GM19455 (cell line): ENCODE measurements around the gene ZNF526.

ENCODE experiments used
- ATAC-seq: cut with Tn5 transposase; IDR thresholded peaks from one replicate; pipeline ENCODE4 v1.9.1; 2021; ENCODE audit not compliant: unreplicated experiment

ZNF526 gene, protein sequence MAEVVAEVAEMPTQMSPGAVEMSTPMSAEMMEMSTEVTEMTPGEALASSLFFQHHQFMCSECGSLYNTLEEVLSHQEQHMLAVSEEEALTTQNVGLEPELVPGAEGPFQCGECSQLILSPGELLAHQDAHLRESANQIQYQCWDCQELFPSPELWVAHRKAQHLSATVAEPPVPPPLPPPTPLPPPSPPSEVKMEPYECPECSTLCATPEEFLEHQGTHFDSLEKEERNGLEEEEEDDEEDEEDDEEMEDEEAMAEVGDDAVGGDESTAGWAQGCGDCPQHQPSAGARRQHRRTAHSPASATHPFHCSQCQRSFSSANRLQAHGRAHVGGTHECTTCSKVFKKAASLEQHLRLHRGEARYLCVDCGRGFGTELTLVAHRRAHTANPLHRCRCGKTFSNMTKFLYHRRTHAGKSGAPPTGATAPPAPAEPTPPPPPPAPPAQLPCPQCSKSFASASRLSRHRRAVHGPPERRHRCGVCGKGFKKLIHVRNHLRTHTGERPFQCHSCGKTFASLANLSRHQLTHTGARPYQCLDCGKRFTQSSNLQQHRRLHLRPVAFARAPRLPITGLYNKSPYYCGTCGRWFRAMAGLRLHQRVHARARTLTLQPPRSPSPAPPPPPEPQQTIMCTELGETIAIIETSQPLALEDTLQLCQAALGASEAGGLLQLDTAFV

DNA sequence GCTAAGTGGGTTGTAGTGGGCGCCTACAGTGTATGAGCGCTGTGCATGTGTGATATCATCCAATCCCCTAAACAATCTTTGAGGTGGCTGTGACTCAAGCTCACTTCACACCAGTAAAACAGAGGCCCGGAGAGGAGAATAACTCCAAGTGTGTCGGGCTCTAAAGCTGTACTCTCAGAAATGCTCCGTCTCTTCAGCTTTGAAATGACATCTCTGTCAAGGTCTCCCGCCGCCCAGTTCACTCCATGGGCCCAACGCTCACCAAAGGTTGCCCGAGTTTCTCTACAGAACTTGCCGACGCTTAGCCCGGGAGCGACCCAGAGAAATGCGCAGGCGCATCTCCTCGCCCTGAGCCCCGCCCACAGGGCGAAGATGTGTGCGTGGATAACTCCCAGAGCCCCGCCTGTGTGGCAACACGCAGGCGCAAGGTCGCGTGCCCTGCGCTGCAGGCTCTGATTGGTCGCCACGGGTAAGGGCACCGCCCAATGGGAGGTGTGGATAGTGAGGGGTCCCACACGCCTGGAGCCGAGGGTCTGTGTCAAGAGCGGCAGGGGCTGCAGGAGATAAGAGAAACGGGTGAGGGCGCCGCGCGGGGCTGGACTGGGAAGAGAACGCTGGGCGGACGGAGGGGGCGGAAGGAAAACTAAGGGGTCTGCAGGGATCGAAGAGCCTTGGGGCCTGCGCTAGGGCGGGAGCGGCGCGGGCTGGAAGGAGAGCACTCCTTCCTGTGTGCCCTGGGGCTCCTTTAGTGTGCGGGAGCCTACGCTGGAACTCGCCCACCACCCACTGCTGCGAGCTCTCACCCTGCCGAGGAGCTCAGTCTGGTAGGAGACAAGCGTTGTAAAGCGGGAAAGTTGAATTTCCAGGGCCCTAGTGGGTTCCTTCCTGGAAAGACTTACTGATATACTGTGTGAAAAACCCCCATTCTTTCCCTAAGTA, at the start of gene ZNF526:
Gene ZNF526 (plus strand): TSS at position 501 of the 939 bp plus-strand sequence. CDS start 4,092 bp downstream, outside the sequence.
- ATAC-seq, result peak; percentile 42

DNA sequence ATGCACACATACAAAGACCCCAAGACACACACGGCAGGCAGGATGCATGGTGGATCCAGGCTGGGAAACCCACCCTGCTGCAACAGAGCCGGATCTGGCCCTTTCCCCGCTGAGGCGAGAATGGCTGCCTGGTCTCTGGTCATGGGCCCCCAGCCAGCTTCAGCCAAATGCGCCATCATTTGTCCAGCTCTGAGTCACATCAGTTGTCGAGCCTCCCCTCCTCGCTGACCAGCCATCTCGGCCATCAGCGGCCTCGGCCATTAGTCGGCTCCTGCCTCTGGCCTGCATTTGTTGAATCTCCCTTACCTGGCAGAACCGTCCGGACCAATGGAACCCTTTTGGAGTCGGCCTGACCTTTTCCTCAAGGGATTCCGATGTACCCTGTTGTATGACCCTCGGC, 49.4 kb upstream of the ZNF526 start:
- ATAC-seq, result no peak

DNA sequence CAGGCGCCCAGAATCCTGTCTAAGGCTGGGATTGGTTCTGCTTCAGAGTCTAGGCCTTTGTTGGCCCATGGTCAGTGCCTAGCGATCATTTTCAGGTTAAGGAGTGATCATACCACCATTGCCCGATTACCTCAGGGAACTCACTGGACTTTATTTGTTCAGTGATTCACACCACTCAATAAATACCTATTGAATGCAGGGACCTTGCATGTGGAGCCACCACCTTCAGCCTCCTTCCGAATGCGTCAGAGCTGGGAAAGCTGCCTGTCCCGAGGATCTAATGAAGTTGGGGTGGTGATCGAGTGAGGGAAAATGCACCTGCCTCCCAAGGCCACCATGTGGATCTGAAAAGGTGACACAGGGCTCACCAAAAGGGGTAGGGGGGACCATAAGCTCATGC, 47.9 kb upstream of the ZNF526 start:
- ATAC-seq, result no peak

DNA sequence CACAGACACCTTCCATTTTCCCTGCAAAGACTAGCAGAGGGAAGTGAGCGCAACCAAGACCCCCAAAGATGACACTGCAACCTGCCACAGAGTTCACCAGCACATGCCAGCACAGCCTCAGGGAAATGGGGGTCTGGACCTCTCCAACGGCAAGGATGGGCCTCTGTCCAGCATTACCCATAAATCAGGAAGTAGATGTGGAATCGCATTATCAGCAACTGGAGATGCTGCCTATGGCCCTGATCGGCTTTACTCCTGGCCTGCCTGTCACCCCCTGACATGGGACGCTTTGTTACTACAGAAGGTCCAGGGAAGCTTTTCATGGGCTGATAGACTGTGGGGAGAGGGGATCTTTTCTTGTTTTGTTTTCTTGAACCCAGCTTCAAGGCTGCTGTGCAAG, 46.4 kb upstream of the ZNF526 start:
- ATAC-seq, result no peak

DNA sequence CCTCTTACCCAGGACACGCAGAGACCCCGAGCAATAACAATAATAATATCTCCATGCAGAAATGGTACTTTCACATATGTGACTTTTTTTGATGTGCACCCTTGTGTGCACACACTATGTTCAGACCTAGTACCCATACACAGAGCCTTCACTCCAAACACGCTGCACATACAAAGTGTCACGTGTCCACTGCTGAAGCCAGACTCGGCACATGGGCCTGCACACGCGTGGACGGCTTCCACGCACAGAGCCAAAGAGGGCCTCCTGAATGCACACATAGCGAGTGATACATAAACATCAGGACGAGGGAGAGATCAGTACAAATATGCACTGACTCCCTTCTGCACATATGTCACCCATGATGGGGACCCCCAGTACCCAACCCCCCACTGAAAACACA, 45.9 kb upstream of the ZNF526 start:
- no peak for ATAC-seq

DNA sequence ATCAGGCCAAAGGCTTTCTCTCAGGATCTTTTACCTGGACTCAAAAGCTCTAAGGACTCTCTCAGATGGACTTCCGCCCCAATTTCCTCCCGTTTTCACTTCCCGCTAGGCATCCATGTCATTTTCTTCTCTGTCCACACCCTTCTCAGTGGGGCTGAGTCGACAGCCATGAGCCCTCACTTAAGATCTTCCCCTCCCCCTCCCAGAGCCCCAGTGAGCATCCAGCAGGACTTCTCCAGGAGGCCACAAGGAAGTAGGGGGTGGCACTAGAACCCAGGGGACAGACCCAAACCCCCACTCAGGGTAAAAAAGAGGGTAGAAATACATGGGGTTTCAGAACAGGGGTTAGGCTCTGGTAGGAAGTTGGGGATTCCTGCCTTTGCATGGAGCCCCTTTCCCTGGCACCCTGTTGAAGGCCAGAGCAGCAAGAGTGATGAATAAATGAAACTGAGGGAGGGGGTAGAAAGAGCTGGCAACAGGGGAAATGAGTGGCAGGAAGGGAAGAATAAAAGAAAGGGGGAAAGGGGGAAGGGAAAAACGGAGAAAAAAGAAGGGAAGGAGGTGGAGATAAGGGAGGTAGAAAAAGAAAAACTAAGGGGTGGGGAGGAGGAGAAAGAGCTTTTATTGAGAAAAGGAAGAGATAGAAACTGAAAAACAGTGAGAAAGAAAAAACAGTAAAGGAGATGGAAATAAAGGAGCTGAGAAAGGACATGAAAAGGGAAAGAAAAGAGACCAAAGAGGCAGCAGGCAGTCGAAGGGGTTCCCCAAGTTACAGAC, 45.0 kb upstream of the ZNF526 start:
- no peak for ATAC-seq

DNA sequence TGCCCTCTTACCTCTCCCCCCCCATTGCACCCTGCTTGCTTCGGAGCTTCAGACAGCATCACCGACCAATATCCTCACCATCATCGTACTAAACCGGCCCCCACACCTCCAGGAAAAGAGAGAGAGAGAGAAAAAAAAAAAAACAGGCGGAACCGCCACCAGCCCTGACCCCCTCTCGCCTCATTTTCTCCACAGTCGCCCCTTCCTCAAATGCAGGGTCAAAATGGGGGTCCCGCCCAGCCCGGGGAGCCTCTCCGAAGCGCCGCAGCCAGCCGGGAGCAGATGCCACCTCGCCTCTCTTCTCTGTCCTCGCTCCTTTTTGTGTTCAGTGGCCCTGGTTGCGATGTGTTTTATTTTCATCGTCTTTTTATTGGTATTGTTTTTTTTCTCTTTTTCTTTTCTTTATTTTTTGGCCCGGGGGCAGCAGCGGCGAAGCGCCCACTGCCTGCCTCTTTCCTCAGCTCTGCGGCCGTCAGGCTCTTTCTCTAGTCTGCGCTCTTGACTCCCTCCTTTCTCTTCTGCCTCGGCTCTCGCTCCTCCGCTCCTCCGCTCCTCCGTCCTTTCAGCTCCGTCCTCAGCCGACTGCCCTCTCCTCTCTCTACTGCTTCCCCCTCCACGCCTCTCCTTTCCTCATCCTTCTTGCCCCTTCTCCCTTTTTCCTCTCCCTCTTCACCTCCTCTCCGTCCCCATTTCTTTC, 44.0 kb upstream of the ZNF526 start:
- ATAC-seq, result no peak

DNA sequence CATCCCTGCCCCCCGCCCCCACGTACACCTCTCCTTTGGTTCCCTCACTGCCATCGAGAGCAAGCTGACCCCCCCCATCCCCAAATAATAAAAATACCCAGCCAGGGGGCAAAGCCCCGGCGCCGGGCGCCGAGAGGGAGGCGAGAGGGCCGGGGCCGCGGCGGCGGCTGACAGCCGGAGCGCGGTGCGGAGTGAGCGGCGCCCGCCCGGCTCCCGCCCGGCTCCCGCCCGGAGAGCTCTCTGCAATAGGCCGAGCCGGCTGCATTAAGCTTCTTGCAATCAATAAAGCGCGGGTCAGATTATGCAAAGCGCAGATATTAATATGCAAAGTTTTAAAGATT, 43.5 kb upstream of the ZNF526 start:
- no peak for ATAC-seq

DNA sequence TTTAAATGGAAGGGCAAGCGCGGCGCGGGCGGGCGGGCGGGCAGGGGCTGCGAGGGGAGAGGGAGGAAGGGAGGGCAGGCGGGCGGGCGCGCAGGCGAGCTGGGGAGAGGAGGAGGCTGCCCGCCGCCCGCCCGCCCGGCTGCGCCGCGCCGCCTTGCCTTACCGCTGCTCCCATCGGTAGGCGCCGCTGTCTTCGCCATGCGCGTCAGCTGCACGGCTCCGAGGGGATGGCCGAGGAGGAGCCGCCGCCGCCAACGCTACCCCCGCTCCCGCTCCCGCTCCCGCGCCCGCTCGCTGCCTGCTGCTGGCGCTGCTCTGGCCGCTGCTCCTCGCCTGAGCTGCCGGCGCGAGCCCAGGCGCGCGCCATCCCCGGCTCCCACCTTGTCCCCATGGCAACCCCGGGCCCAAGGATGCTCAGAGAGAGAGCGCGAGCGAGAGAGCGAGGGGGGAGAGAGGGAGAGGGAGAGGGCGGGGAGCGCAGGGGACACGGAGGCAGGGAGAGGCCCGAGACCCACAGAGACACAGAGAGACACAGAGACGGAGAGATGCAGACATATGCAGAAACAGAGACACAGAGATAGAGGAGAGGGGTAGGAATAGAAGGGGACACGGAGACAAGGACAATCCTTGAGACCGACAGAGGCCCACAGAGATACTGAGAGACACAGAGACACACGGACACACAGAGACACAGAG, 43.0 kb upstream of the ZNF526 start:
- no peak for ATAC-seq

DNA sequence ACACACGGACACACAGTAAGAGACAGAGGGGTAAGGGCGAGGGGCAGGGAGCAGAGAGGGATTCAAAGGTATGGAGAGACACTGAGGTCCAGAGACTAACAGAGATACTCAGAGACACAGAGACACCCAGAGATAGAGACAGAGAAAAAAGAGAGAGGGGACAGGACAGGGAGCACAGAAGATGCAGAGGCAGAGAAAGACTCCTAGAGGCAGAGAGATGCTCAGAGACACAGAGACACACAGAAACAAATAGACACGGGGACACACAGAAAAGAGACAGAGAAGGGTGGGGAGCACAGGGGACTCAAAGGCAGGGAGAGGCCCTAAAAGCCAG, 42.5 kb upstream of the ZNF526 start:
- ATAC-seq, result no peak

DNA sequence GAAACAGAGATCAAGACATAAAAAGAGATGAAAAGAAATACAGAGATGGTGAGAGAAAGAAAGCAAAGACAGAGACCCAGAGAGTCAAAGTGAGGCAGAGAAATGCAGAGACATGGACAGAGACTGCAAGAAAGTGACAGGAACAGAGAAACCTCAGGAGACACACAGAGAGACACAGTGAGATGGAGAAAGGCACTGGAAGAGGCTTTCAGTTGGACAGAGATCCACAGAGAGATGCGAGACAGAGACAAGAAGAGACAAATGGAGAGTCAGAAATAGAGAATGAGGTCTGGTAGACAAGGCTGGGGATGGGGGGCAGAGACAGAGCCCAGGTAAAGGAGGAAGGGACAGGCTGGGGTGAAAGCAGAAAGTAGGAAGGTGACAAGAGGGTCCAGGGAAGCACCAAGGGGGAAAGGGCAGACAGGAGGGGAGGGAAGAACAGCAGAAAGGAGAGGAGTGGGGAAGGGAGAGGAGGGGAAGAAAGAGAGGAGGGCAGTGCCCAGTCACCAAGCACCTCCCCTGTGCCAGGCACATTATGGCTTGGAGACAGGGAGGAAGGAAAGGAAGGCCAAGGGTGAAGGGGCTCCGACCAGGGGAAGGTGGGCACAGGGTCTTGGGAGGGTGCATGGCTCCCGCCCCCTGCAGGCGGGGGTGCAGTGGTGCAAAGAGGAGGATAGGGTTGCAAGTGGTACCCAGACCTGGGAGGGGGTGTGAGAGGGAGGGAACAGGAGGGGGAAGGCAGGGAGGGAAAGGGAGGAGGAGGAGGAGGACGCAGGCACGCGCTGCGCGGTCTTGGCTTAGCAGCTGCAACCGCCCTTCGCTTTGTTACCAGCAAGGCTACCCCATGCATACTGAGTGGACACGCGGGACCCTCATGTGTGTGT, 41.1 kb upstream of the ZNF526 start:
- no peak for ATAC-seq

DNA sequence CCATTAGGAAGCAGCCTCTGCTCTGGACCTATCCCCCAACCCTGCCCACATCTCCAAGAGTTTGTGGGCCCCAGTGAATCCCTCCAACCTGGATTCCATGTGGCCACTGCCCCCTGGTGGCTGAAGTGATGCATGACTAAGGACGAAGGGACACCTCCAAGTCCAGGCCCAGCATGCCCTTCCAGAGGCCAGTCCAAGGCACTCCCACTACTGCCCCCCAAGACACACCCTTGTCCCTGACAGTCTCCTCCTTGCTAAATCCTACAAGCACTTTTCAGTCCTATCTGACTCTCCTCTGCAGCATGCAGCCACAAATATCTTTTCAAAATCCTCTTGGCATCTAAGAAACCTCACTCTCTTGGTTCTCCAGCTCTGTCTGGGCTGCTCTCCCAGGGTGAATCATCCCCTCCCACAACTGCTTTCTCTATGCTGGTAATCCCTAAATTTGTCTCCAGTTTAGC, 35.7 kb upstream of the ZNF526 start:
- ATAC-seq, result no peak

DNA sequence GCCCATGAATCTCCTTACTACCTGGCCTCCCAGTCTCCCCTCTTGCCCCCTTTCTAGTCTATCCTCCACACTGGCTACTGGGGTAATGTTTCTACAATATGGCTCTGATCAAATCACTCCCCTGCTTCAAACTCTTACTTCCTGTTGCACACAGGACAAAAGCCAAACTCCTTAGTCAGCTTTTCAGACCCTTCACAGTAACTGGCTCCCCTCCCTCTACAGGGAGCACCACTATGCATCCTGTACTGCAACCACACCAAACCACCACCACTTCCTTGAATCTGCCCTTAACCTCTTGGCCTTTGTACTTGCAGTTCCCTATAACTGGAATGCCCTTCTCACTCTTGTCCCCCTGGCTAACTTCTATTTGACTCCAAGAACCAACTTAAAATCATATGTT, 34.8 kb upstream of the ZNF526 start:
- no peak for ATAC-seq

DNA sequence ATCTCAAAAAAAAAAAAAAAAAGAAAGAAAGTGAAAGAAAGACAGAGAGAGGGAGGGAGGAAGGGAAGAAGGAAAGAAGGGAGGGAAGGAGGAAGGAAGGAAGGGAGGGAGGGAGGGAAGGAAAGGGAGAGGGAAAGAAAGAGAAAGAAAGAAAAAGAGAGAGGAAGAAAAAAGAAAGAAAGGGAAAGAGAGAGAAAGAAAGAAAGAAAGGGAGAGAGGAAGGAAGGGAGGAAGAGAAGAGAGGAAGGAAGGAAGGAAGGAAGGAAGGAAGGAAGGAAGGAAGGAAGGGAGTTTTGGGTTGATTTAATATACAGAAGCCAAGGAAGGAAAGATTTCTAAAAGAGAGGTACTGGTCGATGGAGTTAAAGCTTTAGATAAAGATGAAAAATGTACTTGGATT, 31.4 kb upstream of the ZNF526 start:
- ATAC-seq, result no peak

DNA sequence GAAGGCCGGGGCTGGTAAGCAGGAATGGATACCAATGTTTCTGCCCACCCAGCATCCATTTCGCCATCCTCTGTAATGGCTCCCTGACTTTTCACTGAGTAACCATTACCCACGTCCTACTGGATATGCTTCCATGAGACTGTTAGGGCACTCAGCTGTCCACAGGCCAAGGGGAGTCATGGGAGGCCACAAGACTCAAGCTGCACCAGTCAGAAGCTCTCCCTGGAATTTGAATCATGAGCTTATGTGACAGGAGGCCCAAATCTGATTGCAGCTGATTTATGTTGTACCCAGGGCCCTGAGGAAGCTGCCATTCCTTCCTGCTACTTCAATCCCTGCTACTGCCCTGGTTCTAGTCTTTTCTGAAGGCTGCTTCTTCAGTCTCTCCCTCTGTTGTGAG, 31.0 kb upstream of the ZNF526 start:
- ATAC-seq, result no peak

DNA sequence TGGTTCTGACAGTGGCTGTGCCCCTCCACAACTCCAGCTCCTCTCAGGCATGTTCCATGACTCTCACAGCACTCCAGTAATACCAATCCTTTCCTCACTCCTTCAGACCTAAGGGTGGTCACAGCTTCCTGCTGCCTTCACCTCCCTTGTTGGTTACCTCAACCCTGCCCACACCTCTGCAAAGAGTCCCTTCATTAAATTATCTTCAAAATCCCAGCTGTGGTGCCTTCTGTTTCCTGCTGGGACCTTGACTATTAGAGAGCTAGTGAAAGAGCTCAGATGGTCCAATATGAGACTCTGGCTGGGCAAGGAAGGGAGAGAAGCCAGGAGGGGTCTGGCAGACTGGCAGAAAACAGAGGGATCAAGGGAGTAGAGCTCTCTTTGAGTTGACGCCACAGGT, 28.8 kb upstream of the ZNF526 start:
- no peak for ATAC-seq

DNA sequence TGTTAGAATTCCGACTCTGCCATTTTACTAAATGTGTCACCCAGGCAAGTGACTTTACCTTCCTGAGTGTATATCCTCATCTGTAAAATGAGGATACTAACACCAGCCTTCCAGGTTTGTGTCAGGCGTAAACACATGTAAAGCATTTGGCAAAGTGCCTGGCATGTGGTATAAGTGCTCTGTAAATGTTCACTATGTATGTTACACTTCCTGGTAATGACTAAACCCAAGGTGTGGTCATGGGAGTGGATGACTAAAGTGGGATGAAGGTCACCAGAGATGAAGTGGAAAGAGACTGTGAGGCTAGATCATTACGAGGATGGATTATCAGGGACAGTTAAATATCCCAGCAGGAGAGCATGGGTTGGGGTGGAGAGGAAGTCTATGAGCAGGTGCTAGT, 28.3 kb upstream of the ZNF526 start:
- no peak for ATAC-seq

DNA sequence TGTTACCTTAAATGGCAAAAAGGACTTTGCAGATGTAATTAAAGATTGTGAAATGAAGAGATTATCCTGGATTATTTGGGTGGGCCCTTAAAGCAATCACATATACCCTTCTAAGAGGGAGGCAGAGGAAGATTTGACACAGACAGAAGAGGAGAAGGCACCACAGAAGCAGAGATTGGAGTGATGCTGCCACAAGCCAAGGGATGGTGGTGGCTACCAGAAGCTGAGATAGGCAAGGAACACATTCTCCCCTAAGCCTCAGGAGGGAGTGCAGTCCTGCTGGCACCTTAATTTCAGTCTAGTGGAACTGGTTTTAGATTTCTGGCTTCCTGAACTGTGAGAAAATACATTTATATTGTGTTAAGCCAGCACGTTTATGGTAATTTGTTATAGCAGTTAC, 26.8 kb upstream of the ZNF526 start:
- ATAC-seq, result no peak

DNA sequence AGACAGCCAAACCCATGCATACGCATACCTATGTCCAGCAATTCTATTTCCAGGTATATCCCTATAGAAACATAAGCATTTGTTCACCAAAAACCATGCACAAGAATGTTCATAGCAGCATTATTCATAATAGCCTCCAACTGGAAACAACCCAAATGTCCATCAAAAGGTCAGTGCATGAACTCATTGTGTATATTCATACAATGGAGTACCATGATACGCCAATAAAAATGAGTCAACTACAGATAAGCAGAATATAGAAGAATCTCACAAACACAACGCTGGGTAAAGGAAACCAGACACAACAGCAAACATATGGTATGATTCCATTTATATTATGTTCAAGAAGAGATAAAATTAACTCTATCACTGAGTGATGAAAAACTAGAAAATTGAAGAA, 26.4 kb upstream of the ZNF526 start:
- no peak for ATAC-seq
